ENCODE data around the gene GRIP2.

GRIP2 gene

DNA sequence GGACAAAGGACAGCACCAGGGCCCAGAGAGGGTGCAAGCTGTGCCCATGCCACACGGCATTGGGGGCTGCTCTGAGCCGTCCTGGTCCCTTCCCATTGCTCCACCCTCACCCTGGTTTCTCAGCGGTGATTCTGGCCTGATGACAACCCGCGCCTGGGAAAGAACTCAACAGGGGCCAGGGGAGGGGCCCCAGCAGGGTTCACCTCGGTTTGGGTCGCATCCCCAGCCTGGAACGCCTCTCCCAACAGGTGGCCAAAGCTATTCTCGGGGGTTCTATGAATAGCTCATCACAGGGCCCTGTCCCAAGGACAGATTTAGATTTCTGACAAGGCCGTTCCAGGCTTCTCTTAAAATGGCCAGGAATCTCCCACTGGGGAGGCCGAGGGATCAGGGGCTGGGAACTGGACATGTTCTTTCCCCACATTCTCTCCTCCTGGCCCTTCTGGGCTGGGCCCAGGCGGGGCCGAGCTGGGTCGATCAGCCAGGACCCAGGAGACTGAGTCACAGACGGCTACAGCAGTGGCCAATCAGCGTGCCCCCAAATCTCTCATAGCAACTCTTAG, 17.9 kb downstream of the GRIP2 start:
- TF ChIP-seq, protein P1, sequence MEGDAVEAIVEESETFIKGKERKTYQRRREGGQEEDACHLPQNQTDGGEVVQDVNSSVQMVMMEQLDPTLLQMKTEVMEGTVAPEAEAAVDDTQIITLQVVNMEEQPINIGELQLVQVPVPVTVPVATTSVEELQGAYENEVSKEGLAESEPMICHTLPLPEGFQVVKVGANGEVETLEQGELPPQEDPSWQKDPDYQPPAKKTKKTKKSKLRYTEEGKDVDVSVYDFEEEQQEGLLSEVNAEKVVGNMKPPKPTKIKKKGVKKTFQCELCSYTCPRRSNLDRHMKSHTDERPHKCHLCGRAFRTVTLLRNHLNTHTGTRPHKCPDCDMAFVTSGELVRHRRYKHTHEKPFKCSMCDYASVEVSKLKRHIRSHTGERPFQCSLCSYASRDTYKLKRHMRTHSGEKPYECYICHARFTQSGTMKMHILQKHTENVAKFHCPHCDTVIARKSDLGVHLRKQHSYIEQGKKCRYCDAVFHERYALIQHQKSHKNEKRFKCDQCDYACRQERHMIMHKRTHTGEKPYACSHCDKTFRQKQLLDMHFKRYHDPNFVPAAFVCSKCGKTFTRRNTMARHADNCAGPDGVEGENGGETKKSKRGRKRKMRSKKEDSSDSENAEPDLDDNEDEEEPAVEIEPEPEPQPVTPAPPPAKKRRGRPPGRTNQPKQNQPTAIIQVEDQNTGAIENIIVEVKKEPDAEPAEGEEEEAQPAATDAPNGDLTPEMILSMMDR (conservative IDR thresholded peaks at IDR 0.05; ENCODE audit: low read depth, low read length) = no peak
- H3K4me3 ChIP-seq (ENCODE audit: low read depth, low read length) = no peak overlapping the region
- no peak for DNase-seq (ENCODE audit: low read depth)

- TF ChIP-seq, protein P1 (conservative IDR thresholded peaks at IDR 0.05; ENCODE audit: low read depth, low read length) = no peak
- DNase-seq (ENCODE audit: low read depth) = no peak
- no peak overlapping the region for H3K4me3 ChIP-seq (ENCODE audit: low read depth, low read length)
These were observed 18.5 kb downstream of the GRIP2 start for GRCh38 chr3:14521611-14522010.

DNA sequence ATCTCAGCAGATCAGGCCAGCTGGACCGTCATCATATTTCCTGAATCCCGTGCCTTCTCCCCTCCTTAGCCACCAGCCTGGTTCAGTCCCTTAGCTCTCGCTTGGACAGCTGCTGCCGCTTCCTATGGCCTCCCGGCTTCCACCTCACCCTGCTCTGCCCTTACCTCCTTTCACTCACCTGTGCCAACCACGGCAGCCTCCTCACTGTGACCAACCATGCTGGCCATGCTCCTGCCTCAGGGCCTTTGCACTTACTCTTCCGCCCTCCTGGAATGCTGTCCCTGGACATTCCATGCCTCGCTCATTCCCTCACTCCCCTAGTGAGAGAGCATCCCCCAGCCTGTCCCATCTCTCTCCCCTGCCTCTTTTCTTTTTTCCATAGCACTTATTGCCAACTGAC, 19.2 kb downstream of the GRIP2 start:
- no peak for DNase-seq (ENCODE audit: low read depth)
- TF ChIP-seq, protein P1 (conservative IDR thresholded peaks at IDR 0.05; ENCODE audit: low read depth, low read length) = no peak
- no peak overlapping the region for H3K4me3 ChIP-seq (ENCODE audit: low read depth, low read length)

- TF ChIP-seq, protein P1 (conservative IDR thresholded peaks at IDR 0.05; ENCODE audit: low read depth, low read length) = no peak
These were observed 20.0 kb downstream of the GRIP2 start for GRCh38 chr3:14520149-14520548.

GRCh38 chr3:14519406-14519805, 20.7 kb downstream of the GRIP2 start:
- H3K4me3 ChIP-seq (ENCODE audit: low read depth, low read length) = no peak overlapping the region
- no peak for DNase-seq (ENCODE audit: low read depth)
- TF ChIP-seq, protein P1 (conservative IDR thresholded peaks at IDR 0.05; ENCODE audit: low read depth, low read length) = no peak

More at GRCh38 chr3:14520149-14520548, 20.0 kb downstream of the GRIP2 start:
- H3K4me3 ChIP-seq (ENCODE audit: low read depth, low read length) = no peak overlapping the region
- no peak for DNase-seq (ENCODE audit: low read depth)

DNA sequence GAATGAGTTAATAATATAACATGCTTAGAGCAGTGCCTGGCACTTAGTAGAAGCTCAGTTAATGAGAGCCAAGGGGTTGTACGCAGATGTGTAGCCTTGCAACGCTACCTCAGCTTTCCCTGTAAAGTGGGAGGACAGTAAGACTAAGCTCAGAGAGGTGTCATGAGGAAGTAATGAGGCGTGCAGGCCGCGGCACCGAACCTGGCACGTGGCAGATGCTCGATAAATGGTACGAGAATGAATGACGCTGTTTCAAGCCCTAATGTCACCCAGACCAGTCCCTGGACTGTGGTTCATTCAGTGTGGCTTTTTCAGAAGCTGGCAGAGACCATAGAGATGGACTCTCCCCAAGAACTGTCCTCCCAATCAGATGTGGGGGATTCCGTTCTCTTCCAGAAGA, 21.2 kb downstream of the GRIP2 start:
- no peak overlapping the region for H3K4me3 ChIP-seq (ENCODE audit: low read depth, low read length)
- TF ChIP-seq, protein P1 (conservative IDR thresholded peaks at IDR 0.05; ENCODE audit: low read depth, low read length) = no peak
- DNase-seq (ENCODE audit: low read depth) = no peak

- DNase-seq (ENCODE audit: low read depth) = no peak
- TF ChIP-seq, protein P1 (conservative IDR thresholded peaks at IDR 0.05; ENCODE audit: low read depth, low read length) = no peak
- H3K4me3 ChIP-seq (ENCODE audit: low read depth, low read length) = no peak overlapping the region
These were observed 21.7 kb downstream of the GRIP2 start for GRCh38 chr3:14518432-14518802.

Measured in choroid plexus epithelial cell (primary cell).